Uterus (tissue), 2 donors: Measurements from ENCODE around the gene C11orf58.

Experiments
- POLR2A ChIP-seq, 2 donors: fragments of 450-650 bp; IDR thresholded peaks; one replicate each; pipeline ENCODE4 v1.6.1; 2016; ENCODE audit warnings: antibody characterized with exemption in 2 of 2, mild to moderate bottlenecking in 1 of 2, moderate library complexity in 1 of 2
- TF ChIP-seq, protein P1 (sequence below), 4 experiments: fragments of 200-600 bp in 2 of 4; fragments of 450-650 bp in 2 of 4; sonication (generic) in 2 of 4; IDR thresholded peaks; one replicate each; pipeline ENCODE4 v1.5.1; 2016 to 2019; ENCODE audit warnings: antibody characterized with exemption in 4 of 4, mild to moderate bottlenecking in 2 of 4, moderate library complexity in 1 of 4

DNA sequence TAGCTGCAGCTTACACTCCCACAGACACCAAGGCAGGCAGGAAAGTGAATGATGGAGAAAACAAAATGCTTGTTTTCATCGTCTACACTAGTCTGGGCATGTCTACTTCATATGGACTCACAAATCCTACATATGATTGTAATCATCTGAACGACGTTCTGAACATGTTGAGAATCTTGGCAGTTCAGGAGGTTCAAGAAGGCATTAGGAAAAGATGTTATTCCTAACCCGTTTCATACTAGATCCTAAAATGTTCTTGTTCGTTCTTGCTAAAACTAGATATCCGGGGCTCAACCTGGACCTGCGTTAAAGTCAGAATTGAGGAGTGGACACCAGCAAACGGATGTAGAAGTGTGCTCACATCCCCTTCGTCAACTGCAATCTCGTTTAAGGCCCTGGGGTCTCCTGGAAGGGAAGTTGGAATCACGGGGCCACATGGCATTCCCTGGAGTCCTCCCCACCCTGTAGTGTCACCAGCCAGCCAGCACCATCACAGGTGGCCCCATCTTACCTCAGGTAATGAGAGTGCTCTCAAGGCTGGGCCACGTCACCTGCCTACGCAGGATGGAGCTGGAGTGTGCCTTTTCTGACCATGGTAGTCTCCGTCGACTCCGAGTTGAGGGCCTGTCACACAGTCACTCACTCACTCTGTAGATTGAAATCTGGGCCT is 37.3 kb downstream of the C11orf58 start:
- TF ChIP-seq, protein P1, sequence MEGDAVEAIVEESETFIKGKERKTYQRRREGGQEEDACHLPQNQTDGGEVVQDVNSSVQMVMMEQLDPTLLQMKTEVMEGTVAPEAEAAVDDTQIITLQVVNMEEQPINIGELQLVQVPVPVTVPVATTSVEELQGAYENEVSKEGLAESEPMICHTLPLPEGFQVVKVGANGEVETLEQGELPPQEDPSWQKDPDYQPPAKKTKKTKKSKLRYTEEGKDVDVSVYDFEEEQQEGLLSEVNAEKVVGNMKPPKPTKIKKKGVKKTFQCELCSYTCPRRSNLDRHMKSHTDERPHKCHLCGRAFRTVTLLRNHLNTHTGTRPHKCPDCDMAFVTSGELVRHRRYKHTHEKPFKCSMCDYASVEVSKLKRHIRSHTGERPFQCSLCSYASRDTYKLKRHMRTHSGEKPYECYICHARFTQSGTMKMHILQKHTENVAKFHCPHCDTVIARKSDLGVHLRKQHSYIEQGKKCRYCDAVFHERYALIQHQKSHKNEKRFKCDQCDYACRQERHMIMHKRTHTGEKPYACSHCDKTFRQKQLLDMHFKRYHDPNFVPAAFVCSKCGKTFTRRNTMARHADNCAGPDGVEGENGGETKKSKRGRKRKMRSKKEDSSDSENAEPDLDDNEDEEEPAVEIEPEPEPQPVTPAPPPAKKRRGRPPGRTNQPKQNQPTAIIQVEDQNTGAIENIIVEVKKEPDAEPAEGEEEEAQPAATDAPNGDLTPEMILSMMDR (IDR thresholded peaks at IDR 0.05) = no peak
- TF ChIP-seq POLR2A (IDR thresholded peaks at IDR 0.05) = no peak
